ENCODE measurements around the gene FTL. TPM values are rescaled to one million over a fixed set of nuclear protein-coding genes. Genes with fewer than 3 reads are reported as not detected.
A peak's percentile ranks its signal among the peaks of the same experiment; 100 is the strongest.

The FTL gene
- polyA plus RNA-seq, 4 donors = 2,163 to 3,232 (median 2,621) TPM

- no peak for DNase-seq (ENCODE audit: low read depth in 4 of 4, low spot score in 3 of 4)
These were observed 24.7 kb downstream of the FTL start for GRCh38 chr19:48989701-48990291.

GRCh38 chr19:48990400-48990799 is 25.3 kb downstream of the FTL start:
- no peak for DNase-seq (ENCODE audit: low read depth in 4 of 4, low spot score in 3 of 4)

DNA sequence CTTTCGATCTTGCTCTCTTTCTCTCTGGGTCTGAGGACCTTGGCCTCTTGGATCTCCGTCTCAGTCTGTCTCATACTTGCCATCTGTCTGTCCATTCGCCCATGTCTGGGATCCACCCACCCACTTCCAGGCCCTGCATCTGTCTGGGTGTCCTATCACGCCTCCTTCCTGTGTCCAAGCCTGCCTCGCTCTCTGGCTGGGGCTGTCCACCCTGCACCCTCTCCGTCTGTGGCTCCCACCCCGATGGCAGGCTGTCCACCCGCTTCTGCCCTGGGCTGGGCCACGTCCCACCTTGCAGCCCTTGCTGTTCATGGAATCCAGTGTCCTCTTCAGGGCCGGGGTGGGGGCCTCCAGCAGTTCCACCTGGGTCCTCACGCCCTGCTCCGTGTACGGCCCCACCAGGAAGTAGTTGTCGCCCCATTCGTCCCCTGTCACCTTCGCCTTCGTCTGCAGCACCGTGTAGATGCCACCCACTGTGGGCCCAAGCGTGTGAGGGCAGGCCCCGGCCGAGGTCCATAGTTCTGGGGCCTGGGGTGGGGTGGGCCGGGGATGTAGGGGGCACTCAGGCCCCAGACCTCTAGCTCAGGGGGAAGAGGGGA is 26.0 kb downstream of the FTL start:
- DNase-seq (ENCODE audit: low read depth in 4 of 4, low spot score in 3 of 4) = no peak

DNA sequence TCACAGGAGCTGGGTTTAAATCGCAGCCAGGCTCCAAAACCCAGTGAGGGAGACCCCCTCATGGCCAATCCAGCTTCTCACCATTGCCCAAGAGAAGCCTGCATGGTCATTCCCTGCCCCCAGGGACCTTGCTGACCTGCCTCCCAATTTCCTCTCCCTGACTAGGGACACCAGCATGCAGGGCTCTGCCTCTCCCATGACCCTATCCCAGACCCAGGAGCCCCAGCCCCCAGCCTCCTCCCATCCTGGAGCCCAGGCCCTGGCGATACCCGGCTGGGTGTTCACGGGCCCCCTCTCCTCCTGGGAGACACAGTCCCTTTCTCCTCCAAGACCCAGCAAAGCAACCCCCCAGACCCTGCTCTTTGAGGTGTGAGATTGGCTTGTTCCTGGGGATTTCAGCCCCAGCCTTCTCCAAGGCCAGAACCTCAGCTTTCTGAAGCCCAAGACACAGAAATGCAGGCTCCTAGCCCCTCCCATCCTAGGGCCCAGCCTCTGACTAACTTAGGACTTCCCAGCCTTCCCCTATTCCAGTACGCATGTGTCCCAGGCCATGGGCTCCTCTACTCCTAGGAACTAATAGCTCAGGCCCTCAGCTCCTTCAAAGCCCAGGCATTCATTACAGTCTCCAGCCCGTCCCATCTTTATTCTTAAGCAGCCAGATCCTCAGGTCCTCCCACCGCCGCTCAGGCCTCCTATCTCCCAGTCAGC is 26.9 kb downstream of the FTL start:
- no peak for DNase-seq (ENCODE audit: low read depth in 4 of 4, low spot score in 3 of 4)

- DNase-seq (ENCODE audit: low read depth in 4 of 4, low spot score in 3 of 4) = no peak
These were observed 27.6 kb downstream of the FTL start for GRCh38 chr19:48992581-48993174.

DNA sequence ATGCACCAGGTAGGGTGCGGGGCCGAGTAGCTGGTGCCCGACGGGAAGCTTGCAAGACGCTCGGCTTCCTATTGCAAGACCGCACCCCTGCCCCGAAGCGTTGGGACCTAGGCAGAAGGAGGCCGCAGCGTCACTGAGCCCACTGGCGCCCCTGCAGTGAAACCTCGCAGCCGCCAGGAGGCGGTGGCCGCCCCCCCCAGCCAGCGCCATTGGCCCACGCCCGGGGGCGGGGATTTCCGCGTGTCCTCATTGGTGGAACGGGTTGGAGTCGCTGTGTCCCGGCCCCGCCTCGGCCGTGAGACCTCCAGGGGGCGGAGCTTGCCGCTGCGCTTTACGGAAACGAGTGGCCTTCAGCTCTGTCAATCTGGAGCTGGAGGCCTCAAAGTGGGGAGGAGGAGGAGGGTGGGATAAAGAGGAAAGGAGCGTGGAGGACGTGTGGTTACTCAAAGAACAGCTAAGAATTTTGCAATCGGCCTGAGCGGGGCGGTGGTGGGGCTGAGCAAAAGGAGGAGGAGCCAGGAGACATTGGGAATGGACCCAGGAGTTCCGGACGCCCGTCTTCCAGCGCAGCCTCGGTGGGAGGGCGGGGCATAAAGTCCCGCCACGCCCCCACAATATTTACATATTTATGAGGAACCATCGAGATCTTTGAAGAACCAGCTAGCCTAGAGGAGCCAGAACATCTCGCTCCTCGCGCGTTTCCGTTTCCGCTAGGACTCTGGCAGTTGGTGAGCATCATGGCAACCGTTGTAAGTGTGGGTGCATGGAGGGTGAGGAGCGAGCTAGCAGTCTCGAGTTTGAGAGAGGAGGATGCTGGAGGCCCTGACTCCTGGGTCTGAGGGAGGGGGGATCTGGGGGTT is 28.3 kb downstream of the FTL start, which contains the start of the genes GYS1 and RUVBL2:
Gene GYS1 (minus strand): TSS at position 135 of the 860 bp plus-strand sequence. CDS start 197 bp downstream, outside the sequence.
Gene RUVBL2 (plus strand): TSS at position 713 of the 860 bp plus-strand sequence. CDS start 25 bp downstream, at position 738.
- peak; percentile 99 for DNase-seq (ENCODE audit: low read depth in 4 of 4, low spot score in 3 of 4)

GRCh38 chr19:48994035-48994386 is 28.9 kb downstream of the FTL start:
- no peak for DNase-seq (ENCODE audit: low read depth in 4 of 4, low spot score in 3 of 4)

- DNase-seq (ENCODE audit: low read depth in 4 of 4, low spot score in 3 of 4) = no peak
These were observed 32.9 kb downstream of the FTL start for GRCh38 chr19:48997972-48998371.

DNA sequence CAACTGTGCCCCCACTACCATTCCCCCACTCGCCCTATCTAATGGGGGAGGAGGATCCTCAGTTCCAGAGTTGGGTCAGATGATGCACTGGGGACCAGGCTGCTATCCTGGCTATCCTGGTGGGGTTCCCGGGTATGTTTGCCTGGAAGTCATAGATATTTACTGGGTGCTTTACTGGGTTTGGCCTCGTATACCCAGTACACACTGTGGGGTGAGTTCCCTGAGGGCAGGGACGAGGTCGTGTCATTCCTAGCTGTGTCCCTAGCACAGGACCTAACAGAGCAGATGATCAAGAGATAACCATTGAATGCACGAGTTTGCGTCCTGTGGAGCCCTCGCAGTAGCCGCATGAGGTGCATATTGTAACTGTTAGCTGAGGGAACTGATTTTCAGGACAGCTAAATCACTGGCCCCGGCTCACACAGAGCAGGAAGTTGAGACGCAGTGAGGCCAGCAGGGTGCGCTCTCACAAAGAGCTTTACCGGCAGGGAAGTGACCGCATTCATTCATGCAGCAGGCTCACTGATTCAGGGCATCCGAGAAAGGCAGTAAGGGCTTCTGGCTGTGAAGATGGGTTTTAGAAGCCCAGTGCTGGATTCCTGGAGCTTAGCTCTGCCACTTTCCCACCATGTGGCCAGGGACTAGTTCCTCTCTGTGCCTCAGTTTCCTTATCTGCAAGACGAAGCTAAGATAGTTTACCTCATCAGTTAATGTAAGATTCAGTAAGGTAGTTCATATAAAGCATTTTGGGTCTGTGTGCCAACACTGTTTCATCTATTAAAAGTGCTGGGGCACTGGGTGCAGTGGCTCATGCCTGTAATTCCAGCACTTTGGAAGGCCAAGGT is 34.6 kb downstream of the FTL start:
- no peak for DNase-seq (ENCODE audit: low read depth in 4 of 4, low spot score in 3 of 4)

DNA sequence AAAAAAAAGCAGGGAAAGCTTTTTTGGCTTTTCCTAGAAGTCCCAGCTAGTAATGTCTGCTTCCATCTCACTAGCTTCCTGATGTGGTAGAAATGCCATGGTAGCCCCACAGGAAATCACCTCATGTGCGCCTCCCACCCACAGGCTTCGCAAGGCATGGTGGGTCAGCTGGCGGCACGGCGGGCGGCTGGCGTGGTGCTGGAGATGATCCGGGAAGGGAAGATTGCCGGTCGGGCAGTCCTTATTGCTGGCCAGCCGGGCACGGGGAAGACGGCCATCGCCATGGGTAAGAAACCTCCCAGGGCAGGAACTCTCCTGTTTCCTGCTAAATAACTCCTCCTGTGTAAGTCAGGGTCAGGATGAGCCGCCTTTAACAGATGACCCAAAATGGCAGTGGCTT is 39.0 kb downstream of the FTL start:
- no peak for DNase-seq (ENCODE audit: low read depth in 4 of 4, low spot score in 3 of 4)

DNA sequence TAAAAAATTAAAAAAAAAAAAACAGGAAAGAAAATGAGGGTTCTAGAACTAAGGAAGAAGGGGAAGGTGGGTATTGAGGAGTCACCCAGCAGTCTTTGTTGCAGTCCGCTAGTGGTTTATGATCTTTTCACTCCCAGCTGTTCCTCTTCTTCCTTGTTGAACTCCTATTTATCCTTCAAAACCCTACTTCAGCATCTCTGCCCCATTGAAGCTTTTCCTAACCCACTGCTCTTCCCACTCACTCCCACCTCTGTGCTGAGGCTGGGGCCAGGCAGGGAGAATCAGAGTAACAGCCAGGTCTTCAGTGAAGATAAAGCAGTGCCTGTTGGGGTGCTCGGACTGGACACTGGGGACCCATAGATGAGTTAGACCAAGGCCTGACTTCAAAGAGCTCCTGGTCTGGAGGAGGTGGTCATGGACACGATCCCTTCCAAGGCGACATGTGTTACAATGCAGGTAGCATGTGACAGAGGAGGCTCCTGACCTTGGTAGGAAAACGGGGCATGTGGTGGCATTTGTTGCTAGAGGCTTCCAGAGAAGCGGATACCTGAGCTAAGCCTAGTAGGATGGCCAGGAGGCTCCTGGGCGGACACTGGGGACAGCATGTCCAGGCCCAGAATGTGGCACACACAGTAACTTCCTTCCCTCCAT is 40.0 kb downstream of the FTL start:
- no peak for DNase-seq (ENCODE audit: low read depth in 4 of 4, low spot score in 3 of 4)

DNA sequence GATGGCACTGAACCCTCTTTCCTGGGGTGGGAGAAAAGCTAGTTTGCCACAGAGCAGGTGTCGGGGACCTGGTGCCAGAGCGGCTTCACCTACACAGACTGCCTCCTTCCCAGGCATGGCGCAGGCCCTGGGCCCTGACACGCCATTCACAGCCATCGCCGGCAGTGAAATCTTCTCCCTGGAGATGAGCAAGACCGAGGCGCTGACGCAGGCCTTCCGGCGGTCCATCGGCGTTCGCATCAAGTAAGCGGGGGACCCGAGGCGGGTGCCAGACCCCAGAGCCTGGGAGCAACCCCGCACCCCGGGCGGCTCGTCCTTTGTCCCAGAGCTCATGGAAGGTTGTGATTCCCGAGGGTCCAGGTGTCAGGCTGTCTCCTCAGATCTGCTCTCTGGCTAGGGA is 41.8 kb downstream of the FTL start:
- DNase-seq (ENCODE audit: low read depth in 4 of 4, low spot score in 3 of 4) = no peak

GRCh38 chr19:49009828-49010227 is 44.7 kb downstream of the FTL start:
- no peak for DNase-seq (ENCODE audit: low read depth in 4 of 4, low spot score in 3 of 4)

- no peak for DNase-seq (ENCODE audit: low read depth in 4 of 4, low spot score in 3 of 4)
These were observed 45.3 kb downstream of the FTL start for GRCh38 chr19:49010453-49010852.

- no peak for DNase-seq (ENCODE audit: low read depth in 4 of 4, low spot score in 3 of 4)
These were observed 46.1 kb downstream of the FTL start for GRCh38 chr19:49011194-49011593.

GRCh38 chr19:49014123-49014869 is 49.2 kb downstream of the FTL start:
- DNase-seq (ENCODE audit: low read depth in 4 of 4, low spot score in 3 of 4) = no peak

- no peak for DNase-seq (ENCODE audit: low read depth in 4 of 4, low spot score in 3 of 4)
These were observed 49.8 kb downstream of the FTL start for GRCh38 chr19:49014870-49015255.

DNA sequence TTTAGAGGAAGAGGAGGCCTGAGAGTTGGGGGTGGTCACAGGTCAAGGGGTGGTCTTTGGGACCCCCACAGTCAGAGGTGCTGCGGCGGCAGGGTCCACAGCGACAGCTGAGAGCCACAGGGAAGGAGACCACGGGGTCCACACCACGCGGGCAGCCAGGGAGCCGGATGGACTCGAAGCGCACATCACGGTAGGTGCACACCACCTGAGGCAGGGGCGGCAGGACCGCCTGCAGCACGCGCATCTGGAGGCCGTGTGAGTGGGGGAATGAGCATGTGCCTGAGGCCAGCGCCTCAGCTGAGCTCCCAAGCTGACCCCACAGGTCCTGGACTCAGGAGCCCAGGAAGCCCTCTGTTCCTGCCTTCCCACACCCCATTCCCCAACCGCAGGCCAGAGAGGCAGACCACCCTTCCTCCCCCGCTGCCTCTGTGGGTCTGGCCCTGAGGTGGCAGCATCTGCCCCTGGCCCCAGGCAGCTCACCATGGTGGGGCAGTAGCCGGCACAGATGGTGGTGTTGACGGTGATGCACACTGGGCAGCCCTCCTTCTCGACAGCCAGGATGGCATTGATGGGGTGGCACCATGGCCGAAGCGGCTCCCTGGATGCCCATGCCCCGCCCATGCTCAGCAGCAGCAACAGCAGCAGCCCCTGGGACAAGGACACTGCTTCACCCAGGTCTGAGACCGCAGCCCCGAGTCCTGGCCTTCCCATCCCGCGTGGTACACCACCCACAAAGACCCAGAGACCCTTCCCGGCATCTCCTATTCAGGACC is 51.1 kb downstream of the FTL start:
- no peak for DNase-seq (ENCODE audit: low read depth in 4 of 4, low spot score in 3 of 4)

All from right renal pelvis (tissue), 4 donors.